Smooth muscle cell (in vitro differentiated cells): ENCODE data around the gene CES4A. TPM values are rescaled to one million over a fixed set of nuclear protein-coding genes. Genes with fewer than 3 reads are reported as not detected.

ENCODE experiments used
- DNase-seq: peaks from one replicate; lab custom pipeline; 2025; ENCODE audit not compliant: unreplicated experiment; lab: John Stamatoyannopoulos, UW
- H2AFZ ChIP-seq: fragments of 200-600 bp; sonication (generic); 2 replicates; pipeline ENCODE4 v1.6.0; 2016; ENCODE audit warnings: antibody characterized with exemption, low read depth, mild to moderate bottlenecking
- H3F3A ChIP-seq: fragments of 200-600 bp; sonication (generic); 2 replicates; pipeline ENCODE4 v1.6.0; 2017; ENCODE audit warnings: antibody characterized with exemption, low read depth
- H3K27ac ChIP-seq: fragments of 200-600 bp; sonication (generic); 2 replicates; pipeline ENCODE4 v1.5.1; 2016; ENCODE audit warnings: low read depth, mild to moderate bottlenecking
- H3K27me3 ChIP-seq: fragments of 200-600 bp; sonication (generic); 2 replicates; pipeline ENCODE4 v1.6.1; 2016; ENCODE audit warnings: low read depth, mild to moderate bottlenecking
- H3K36me3 ChIP-seq: fragments of 200-600 bp; sonication (generic); 2 replicates; pipeline ENCODE4 v1.5.1; 2016; ENCODE audit warnings: low read depth
- H3K4me1 ChIP-seq: fragments of 200-600 bp; sonication (generic); 2 replicates; pipeline ENCODE4 v1.5.1; 2016; ENCODE audit warnings: low read depth
- H3K4me2 ChIP-seq: fragments of 200-600 bp; sonication (generic); 2 replicates; pipeline ENCODE4 v1.6.0; 2016; ENCODE audit warnings: mild to moderate bottlenecking
- H3K4me3 ChIP-seq: fragments of 200-600 bp; sonication (generic); 2 replicates; pipeline ENCODE4 v1.5.1; 2016; ENCODE audit warnings: mild to moderate bottlenecking
- H3K79me2 ChIP-seq: fragments of 200-600 bp; sonication (generic); 2 replicates; pipeline ENCODE4 v1.6.0; 2016; ENCODE audit warnings: low read depth, mild to moderate bottlenecking
- H3K9ac ChIP-seq: fragments of 200-600 bp; sonication (generic); 2 replicates; pipeline ENCODE4 v1.6.0; 2016; ENCODE audit warnings: low read depth
- H3K9me3 ChIP-seq: fragments of 200-600 bp; sonication (generic); replicated peaks from 2 replicates; pipeline ENCODE4 v1.5.1; 2016; ENCODE audit warnings: low read depth
- H4K20me1 ChIP-seq: fragments of 200-600 bp; sonication (generic); 2 replicates; pipeline ENCODE4 v1.6.0; 2016; ENCODE audit warnings: low read depth
- CTCF ChIP-seq: fragments of 200-600 bp; sonication (generic); IDR thresholded peaks from 2 replicates; pipeline ENCODE4 v1.5.1; 2017; ENCODE audit warnings: borderline replicate concordance, mild to moderate bottlenecking, antibody characterized with exemption; ENCODE audit not compliant: insufficient read depth, poor library complexity, severe bottlenecking
- WGBS: methylation state at CpG from one replicate; pipeline ENCODE4 v1.1.7; 2016; ENCODE audit warnings: low lambda C conversion rate; 5-methylcytosine and 5-hydroxymethylcytosine counted together
- polyA plus RNA-seq: library from polyadenylated mRNA; unstranded; fragments of >200 nt; fragmentation: Nextera tagmentation; extraction: Ambion mirVana; gene quantifications from 2 replicates; pipeline ENCODE4 v1.2.1, GENCODE V29; 2016
- total RNA-seq: library from RNA; depleted of rRNA; stranded (reverse); fragments of >200 nt; gene quantifications from 2 replicates; pipeline ENCODE4 v1.2.3, GENCODE V29; 2014

Gene CES4A
- total and polyA plus RNA-seq, 2 experiments from 2014 or later, result 0.63 to 0.93 TPM

GRCh38 chr16:67013823-67014633 is 25.6 kb downstream of the CES4A start:
- no peak for TF ChIP-seq CTCF
- Histone ChIP-seq H3K4me2 (peak overlapping the region; percentile 82), H3K4me3 (peak overlapping the region; percentile 47), H3K79me2 (no peaks in the 10 kb centered on the region), H3K36me3 (no peaks in the 10 kb centered on the region), H4K20me1 (no peaks in the 10 kb centered on the region), H3K9me3 (no peaks in the 10 kb centered on the region), H3K9ac (no peak overlapping the region), H3F3A (no peaks in the 10 kb centered on the region), H3K4me1 (no peaks in the 10 kb centered on the region), H3K27me3 (no peaks in the 10 kb centered on the region), H3K27ac (peak overlapping the region; percentile 21), H2AFZ (peak overlapping the region; percentile 84)
- DNase-seq, result peak; percentile 62
- 2% methylated on average over 52 of the region's 70 CpGs for WGBS

- no peaks in the 10 kb centered on the region for H3K27me3 ChIP-seq
- no peaks in the 10 kb centered on the region for H3K9me3 ChIP-seq
- WGBS, result 80% methylated on average over 6 of the region's 6 CpGs
- no peak overlapping the region for H2AFZ ChIP-seq
- H3F3A ChIP-seq, result no peaks in the 10 kb centered on the region
- H3K4me3 ChIP-seq, result peak overlapping the region; percentile 47
- H3K36me3 ChIP-seq, result no peaks in the 10 kb centered on the region
- TF ChIP-seq CTCF, result no peak
- H4K20me1 ChIP-seq, result no peaks in the 10 kb centered on the region
- peak overlapping the region; percentile 82 for H3K4me2 ChIP-seq
- H3K4me1 ChIP-seq, result no peaks in the 10 kb centered on the region
- H3K79me2 ChIP-seq, result no peaks in the 10 kb centered on the region
- no peak overlapping the region for H3K9ac ChIP-seq
- peak overlapping the region; percentile 21 for H3K27ac ChIP-seq
- no peak for DNase-seq
Observed at GRCh38 chr16:67014634-67015312, 26.4 kb downstream of the CES4A start.

- no peak for TF ChIP-seq CTCF
- Histone ChIP-seq H3K36me3 (no peaks in the 10 kb centered on the region), H2AFZ (no peak overlapping the region), H3K9me3 (no peaks in the 10 kb centered on the region), H3K9ac (no peak overlapping the region), H3K79me2 (no peaks in the 10 kb centered on the region), H3K4me3 (no peak overlapping the region), H3K27me3 (no peaks in the 10 kb centered on the region), H3K27ac (no peak overlapping the region), H3K4me2 (no peak overlapping the region), H4K20me1 (no peaks in the 10 kb centered on the region), H3F3A (no peaks in the 10 kb centered on the region), H3K4me1 (no peaks in the 10 kb centered on the region)
- 96% methylated on average over 9 of the region's 9 CpGs for WGBS
- DNase-seq, result no peak
Observed at GRCh38 chr16:67015313-67015731, 26.9 kb downstream of the CES4A start.

GRCh38 chr16:67016143-67016542 is 27.8 kb downstream of the CES4A start:
- Histone ChIP-seq H3K27me3 (no peaks in the 10 kb centered on the region), H3F3A (no peaks in the 10 kb centered on the region), H3K9ac (no peak overlapping the region), H3K27ac (no peak overlapping the region), H3K4me3 (no peak overlapping the region), H3K9me3 (no peaks in the 10 kb centered on the region), H3K79me2 (no peaks in the 10 kb centered on the region), H4K20me1 (no peaks in the 10 kb centered on the region), H2AFZ (no peak overlapping the region), H3K4me2 (no peak overlapping the region), H3K4me1 (no peaks in the 10 kb centered on the region), H3K36me3 (no peaks in the 10 kb centered on the region)
- no peak for DNase-seq
- no peak for TF ChIP-seq CTCF
